GM23338 (cell line): ENCODE measurements around the gene SMIM35. TPM values are rescaled to one million over a fixed set of nuclear protein-coding genes. Genes with fewer than 3 reads are reported as not detected.

Source experiments
- ATAC-seq: fragments of 200-7000 bp; cut with Tn5 transposase; 3 replicates; pipeline ENCODE4 v1.9.1; 2020
- DNase-seq: peaks from one replicate; pipeline ENCODE4 v3.0.0-alpha.2; 2015; ENCODE audit warnings: low spot score
- H2AFZ ChIP-seq: fragments of 200-600 bp; sonication (generic); 2 replicates; pipeline ENCODE4 v1.8.0; 2016; ENCODE audit warnings: antibody characterized with exemption, mild to moderate bottlenecking, moderate library complexity
- H3F3A ChIP-seq: fragments of 200-600 bp; sonication (generic); replicated peaks from 2 replicates; pipeline ENCODE4 v1.8.0; 2017; ENCODE audit warnings: antibody characterized with exemption, mixed run types, low read depth
- H3K27ac ChIP-seq: fragments of 200-600 bp; sonication (generic); 2 replicates; pipeline ENCODE4 v1.6.1; 2016; ENCODE audit warnings: low read depth
- H3K27me3 ChIP-seq: fragments of 200-600 bp; sonication (generic); 2 replicates; pipeline ENCODE4 v1.8.0; 2016; ENCODE audit warnings: mild to moderate bottlenecking, mixed run types, moderate library complexity; ENCODE audit not compliant: insufficient read depth
- H3K36me3 ChIP-seq: fragments of 200-600 bp; sonication (generic); 2 replicates; pipeline ENCODE4 v1.8.0; 2016; ENCODE audit warnings: mild to moderate bottlenecking; ENCODE audit not compliant: insufficient read depth
- H3K4me1 ChIP-seq: fragments of 200-600 bp; sonication (generic); 2 replicates; pipeline ENCODE4 v1.8.0; 2016; ENCODE audit warnings: mild to moderate bottlenecking, moderate library complexity; ENCODE audit not compliant: insufficient read depth
- H3K4me2 ChIP-seq: fragments of 200-600 bp; sonication (generic); 2 replicates; pipeline ENCODE4 v1.7.1; 2017; ENCODE audit warnings: mixed run types
- H3K4me3 ChIP-seq: fragments of 200-600 bp; sonication (generic); 2 replicates; pipeline ENCODE4 v1.6.1; 2016; ENCODE audit warnings: mixed run types
- H3K79me2 ChIP-seq: fragments of 200-600 bp; sonication (generic); replicated peaks from 2 replicates; pipeline ENCODE4 v1.8.0; 2017; ENCODE audit warnings: mild to moderate bottlenecking; ENCODE audit not compliant: insufficient read depth
- H3K9me2 ChIP-seq: fragments of 200-600 bp; sonication (generic); 2 replicates; pipeline ENCODE4 v1.8.0; 2017; ENCODE audit not compliant: insufficient read depth
- H4K20me1 ChIP-seq: fragments of 200-600 bp; sonication (generic); replicated peaks from 2 replicates; pipeline ENCODE4 v1.8.0; 2017; ENCODE audit warnings: mild to moderate bottlenecking; ENCODE audit not compliant: insufficient read depth
- H3K27ac Mint-ChIP-seq: 2 replicates; pipeline ENCODE4 v1.8.0; 2020; ENCODE audit warnings: inconsistent platforms, mild to moderate bottlenecking, moderate library complexity, mixed read lengths
- H3K27me3 Mint-ChIP-seq: 3 replicates; pipeline ENCODE4 v1.8.0; 2022; ENCODE audit warnings: low read depth, mild to moderate bottlenecking, moderate library complexity, mixed read lengths, inconsistent platforms; ENCODE audit not compliant: insufficient read depth, poor library complexity
- H3K36me3 Mint-ChIP-seq: 3 replicates; pipeline ENCODE4 v1.8.0; 2021; ENCODE audit warnings: low read depth, mild to moderate bottlenecking, inconsistent platforms, moderate library complexity, mixed read lengths
- H3K4me1 Mint-ChIP-seq: 3 replicates; pipeline ENCODE4 v1.8.0; 2020; ENCODE audit warnings: mild to moderate bottlenecking, inconsistent platforms, mixed read lengths
- H3K4me3 Mint-ChIP-seq: 3 replicates; pipeline ENCODE4 v1.8.0; 2021; ENCODE audit warnings: moderate library complexity, mild to moderate bottlenecking, inconsistent platforms, mixed read lengths
- H3K9me3 Mint-ChIP-seq: 3 replicates; pipeline ENCODE4 v1.8.0; 2020; ENCODE audit warnings: moderate library complexity, mild to moderate bottlenecking, inconsistent platforms, mixed read lengths
- EZH2phosphoT487 ChIP-seq: fragments of 200-600 bp; sonication (generic); IDR thresholded peaks from one replicate; pipeline ENCODE4 v1.8.1; 2018; ENCODE audit warnings: antibody characterized with exemption; ENCODE audit not compliant: unreplicated experiment
- STAT1 ChIP-seq: IDR thresholded peaks from one replicate; pipeline ENCODE4 v1.6.1; 2016; ENCODE audit warnings: antibody characterized with exemption; ENCODE audit not compliant: unreplicated experiment
- ZNF114 ChIP-seq: fragments of 250-450 bp; sonication (Bioruptor Pico); IDR thresholded peaks from 2 replicates; pipeline ENCODE4 v1.5.0; 2020; ENCODE audit warnings: mild to moderate bottlenecking, moderate library complexity
- ZNF462 ChIP-seq: fragments of 250-450 bp; sonication (Bioruptor Pico); IDR thresholded peaks from 2 replicates; pipeline ENCODE4 v1.5.0; 2020; ENCODE audit warnings: mild to moderate bottlenecking, moderate library complexity
- polyA plus RNA-seq: library from polyadenylated mRNA; unstranded; fragments of >200 nt; fragmentation: Nextera tagmentation; extraction: Ambion mirVana; gene quantifications from 2 replicates; pipeline ENCODE4 v1.2.1, GENCODE V29; 2016
- total RNA-seq: library from RNA; depleted of rRNA; stranded (reverse); fragments of >200 nt; shearing (Covaris generic); gene quantifications from 2 replicates; pipeline ENCODE4 v1.2.3, GENCODE V29; 2014
- TF ChIP-seq, protein P1 (sequence below): IDR thresholded peaks from 2 replicates; pipeline ENCODE4 v1.6.1; 2016; ENCODE audit warnings: antibody characterized with exemption

Gene SMIM35
- total and polyA plus RNA-seq, 2 experiments from 2014 or later = not detected

DNA sequence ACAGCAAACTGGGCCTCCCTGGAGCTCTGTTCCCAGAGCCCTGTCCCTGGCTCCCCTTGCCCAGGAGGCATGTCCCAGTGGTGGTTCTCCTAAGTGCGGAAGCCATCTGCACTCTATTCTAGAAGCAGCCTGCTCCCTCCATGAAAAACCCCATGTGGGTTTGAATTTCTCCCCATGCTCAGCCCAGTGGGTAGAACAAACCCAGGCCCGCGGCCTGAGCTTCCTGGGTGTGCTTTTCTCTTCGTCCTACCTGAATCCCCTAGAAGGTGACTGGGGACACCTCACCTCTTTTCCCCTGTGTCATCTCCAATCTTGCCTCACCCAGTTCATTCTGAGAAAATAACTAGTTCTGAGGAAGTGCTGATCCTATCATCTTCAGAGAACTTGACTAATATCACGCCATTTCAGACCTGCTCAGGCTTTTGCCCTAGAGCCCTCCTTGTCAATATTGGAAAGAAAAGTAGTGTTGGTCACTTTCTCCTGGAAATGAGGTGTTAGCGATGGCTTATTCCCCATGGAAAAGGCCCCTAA lies 84.7 kb downstream of the SMIM35 start:
- H3K36me3 Mint-ChIP-seq = no peaks in the 10 kb centered on the region
- H3K79me2 ChIP-seq = no peaks in the 10 kb centered on the region
- no peaks in the 10 kb centered on the region for H3F3A ChIP-seq
- H3K9me2 ChIP-seq = no peaks in the 10 kb centered on the region
- H3K4me3 Mint-ChIP-seq = no peak overlapping the region
- no peak overlapping the region for H3K27ac ChIP-seq
- H3K4me1 Mint-ChIP-seq = peaks cover 10% of the 10 kb centered on the region
- H3K27me3 Mint-ChIP-seq = peaks cover 5% of the 10 kb centered on the region
- H3K4me2 ChIP-seq = no peak overlapping the region
- DNase-seq = no peak
- no peaks in the 10 kb centered on the region for H3K27me3 ChIP-seq
- no peaks in the 10 kb centered on the region for H4K20me1 ChIP-seq
- no peak overlapping the region for H3K27ac Mint-ChIP-seq
- no peak for ATAC-seq
- no peak for TF ChIP-seq EZH2phosphoT487
- TF ChIP-seq, protein P1, sequence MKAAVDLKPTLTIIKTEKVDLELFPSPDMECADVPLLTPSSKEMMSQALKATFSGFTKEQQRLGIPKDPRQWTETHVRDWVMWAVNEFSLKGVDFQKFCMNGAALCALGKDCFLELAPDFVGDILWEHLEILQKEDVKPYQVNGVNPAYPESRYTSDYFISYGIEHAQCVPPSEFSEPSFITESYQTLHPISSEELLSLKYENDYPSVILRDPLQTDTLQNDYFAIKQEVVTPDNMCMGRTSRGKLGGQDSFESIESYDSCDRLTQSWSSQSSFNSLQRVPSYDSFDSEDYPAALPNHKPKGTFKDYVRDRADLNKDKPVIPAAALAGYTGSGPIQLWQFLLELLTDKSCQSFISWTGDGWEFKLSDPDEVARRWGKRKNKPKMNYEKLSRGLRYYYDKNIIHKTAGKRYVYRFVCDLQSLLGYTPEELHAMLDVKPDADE = no peak
- TF ChIP-seq ZNF462 (CRISPR knock-in tag) = no peak
- no peak for TF ChIP-seq STAT1
- TF ChIP-seq ZNF114 (CRISPR knock-in tag) = no peak
- no peaks in the 10 kb centered on the region for H3K36me3 ChIP-seq
- H3K4me1 ChIP-seq = peaks cover 4% of the 10 kb centered on the region; the same call in 1 of the 2 replicates
- no peak overlapping the region for H3K4me3 ChIP-seq
- no peaks in the 10 kb centered on the region for H3K9me3 Mint-ChIP-seq
- H2AFZ ChIP-seq = peak overlapping the region; percentile 20; the same call in 1 of the 2 replicates
